ENCODE data around the gene TAL2.

The TAL2 gene

GRCh38 chr9:105662184-105663104, at the start of gene TAL2:
TSS of gene TAL2 (plus strand) at chr9:105662457. CDS start at chr9:105662497, 40 bp downstream.
- no peak for DNase-seq

DNA sequence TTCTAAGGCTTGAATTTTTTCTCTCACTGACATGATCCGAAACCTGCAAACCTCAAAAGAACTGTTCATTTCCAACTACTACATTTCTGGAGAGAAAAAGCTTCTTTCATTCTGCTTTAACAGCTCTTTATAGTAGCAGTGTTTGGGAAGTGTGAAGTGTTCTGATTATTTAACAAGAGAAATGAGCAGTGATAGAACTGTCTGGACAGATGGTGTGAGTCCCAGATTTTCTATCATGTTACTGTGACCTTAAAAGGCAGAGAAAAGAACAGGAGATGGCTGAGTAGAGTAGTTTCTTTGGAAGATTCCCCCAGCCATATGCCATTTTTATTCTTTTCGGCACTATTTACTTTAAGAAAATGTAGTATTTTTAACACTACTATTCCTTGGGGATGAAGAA, 41.3 kb upstream of the TAL2 start:
- no peak for DNase-seq

- DNase-seq = no peak
Measured at GRCh38 chr9:105625088-105625487, 37.2 kb upstream of the TAL2 start.

DNA sequence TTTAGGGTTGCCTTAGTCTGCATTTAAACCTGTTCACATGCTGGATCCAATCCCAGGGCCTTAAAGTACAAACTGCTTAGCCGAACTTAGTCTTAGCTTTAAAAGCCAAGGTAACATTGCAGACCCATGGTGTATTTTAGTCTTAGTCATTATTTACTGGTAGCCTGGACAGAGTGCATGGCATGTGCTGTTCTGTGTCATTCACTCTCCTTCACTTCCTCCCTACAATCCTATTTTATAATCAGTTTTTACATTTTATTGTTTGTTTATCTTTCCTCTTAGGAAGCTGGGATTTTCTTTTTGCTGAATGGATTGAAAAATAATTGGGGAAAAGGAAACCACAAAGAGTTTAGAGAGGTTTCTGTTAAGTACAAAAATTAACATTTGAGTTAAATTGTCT, 29.4 kb upstream of the TAL2 start:
- no peak for DNase-seq

- DNase-seq = no peak
Measured at GRCh38 chr9:105633411-105633810, 28.8 kb upstream of the TAL2 start.

DNA sequence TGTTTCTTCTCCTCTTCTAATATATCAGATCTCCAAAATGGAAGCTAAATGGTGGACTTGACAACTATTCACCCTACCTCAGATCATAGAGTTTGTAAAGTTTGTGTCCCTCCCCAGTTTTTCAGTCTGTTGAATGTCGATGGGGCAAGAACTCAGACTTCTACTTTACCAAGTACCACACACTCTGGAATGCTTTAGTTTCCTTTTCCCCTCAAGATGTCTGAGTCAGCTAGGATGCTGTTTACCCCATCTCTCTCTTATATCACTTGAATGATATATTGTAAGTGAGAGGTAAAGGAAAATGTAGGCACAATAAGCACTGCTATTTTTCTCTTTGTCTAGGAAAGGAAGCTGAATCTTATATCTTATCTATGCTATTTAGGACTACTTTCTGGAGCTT, 25.9 kb upstream of the TAL2 start:
- no peak for DNase-seq

GRCh38 chr9:105637787-105638395, 24.4 kb upstream of the TAL2 start:
- DNase-seq = no peak

DNA sequence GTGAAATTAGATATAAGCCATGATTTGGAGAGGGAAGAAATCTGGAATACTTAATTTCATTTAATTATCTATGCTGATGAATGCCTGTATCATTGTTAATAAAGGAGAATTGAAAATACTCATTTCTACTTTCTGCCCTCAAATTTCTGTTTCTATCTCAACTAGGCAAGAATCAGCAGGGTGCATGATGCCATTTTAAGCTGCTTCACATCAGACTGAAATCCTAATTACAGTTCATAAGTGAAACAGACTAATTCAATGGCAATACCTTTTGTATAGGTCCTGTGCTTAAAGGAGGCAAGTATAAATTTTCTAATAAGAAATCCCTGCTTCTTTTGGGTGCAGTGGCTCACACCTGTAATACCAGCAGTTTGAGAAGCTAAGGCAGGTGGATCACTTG, 22.3 kb upstream of the TAL2 start:
- no peak for DNase-seq

DNA sequence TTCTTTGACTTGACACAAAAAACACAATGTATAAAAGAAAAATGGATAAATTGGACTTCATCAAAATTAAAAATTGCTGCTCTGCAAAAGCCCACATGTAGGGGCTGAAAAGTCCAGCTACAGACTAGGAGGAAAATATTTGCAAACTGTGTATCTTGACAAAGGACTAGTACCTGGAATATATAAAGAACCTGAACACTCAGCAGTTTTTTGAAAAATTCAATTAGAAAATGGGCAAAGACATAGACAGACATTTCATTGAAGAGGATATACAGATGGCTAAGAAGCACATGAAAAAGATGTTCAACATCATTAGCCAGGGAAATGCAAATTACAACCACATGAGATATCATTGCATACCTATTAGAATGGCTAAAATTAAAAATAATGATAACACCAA, 18.5 kb upstream of the TAL2 start:
- no peak for DNase-seq

DNA sequence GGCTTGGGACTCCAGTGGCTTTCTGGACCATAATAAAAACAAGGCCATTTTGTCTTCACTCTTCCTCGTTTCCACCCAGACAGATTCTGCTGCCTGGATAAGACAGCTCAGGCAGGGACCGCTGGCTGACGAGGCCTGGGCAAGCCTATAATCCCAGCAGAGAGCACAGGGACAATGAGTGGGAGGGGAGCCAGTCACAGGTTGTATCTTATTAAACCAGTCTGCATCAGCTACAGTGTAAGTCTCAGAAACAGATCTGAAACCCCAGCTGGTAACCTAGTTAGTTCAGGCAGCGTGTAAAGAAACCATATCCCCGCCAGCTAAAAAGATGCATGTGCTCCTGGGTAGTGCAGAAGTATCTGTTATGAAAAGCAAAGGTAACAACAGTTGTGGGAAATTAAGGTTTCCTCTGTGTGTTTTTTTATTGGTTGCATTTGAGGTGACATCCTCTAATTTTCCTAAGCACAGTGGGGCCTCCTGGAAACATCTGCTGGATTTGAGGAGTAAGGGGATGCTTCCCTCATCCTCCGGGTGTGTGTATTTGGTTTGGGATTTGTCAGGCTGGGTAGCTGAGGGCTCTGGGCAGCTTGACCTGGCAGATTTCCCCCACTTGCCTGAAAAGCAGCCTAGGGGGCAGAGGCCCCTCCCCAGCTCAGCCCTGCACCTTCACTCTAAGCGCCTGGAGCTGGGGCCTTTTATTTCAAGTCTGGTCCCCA, 15.2 kb upstream of the TAL2 start:
- DNase-seq = no peak

DNA sequence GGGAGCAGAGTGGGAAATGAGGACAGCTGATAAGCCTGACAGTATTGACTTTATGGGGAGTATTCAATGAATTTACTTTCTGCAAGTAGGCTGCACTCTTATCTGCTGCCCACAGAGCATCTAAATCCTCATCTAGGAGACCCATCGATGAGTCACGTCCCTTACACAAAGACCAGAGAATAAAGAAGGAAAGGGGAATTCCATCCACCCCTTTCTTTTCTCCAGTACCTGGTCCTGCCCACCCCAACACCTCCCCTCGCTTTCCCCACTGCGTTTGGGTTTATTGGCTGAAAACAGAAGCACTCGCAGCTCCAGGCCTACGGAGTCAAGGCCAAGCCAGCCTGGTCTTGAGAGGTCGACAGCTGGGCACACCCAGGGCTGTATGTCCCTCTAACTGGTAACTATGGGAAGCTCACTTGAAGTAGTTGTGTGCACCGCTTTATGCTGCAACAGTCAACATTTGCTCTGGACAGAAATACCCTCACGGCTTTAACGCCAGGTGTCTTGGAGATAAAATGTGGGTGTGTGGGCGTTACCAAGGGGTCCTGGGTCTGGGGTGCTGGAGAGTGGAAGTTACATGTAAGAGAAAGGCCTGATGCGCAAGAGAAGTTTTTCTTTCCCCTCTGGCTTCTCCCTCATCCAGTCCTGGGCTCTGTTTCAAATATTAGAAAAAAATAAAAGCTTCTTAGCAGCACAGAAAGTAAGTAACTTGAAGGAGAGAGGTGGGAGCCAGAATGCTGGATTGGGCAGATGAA, 14.5 kb upstream of the TAL2 start:
- no peak for DNase-seq

DNA sequence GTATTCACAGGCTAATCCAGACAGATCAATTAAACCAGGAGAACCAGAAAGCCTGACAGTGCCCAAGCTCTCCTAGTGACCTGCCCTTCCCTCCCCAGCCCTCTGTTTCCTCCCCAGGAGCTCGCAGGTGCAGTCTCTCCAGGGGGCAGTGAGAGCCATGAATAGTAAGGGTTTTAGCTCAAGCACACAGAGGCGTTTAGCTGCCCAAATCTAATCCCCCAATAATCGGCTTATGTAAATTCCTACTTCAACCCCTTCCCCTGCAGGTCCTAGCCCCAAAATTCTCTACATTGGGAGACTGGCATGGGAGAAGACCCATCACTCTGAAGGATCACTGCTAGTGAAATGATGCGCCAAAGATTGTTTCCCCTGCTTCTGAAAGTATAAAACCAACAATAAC, 10.5 kb upstream of the TAL2 start:
- DNase-seq = no peak

DNA sequence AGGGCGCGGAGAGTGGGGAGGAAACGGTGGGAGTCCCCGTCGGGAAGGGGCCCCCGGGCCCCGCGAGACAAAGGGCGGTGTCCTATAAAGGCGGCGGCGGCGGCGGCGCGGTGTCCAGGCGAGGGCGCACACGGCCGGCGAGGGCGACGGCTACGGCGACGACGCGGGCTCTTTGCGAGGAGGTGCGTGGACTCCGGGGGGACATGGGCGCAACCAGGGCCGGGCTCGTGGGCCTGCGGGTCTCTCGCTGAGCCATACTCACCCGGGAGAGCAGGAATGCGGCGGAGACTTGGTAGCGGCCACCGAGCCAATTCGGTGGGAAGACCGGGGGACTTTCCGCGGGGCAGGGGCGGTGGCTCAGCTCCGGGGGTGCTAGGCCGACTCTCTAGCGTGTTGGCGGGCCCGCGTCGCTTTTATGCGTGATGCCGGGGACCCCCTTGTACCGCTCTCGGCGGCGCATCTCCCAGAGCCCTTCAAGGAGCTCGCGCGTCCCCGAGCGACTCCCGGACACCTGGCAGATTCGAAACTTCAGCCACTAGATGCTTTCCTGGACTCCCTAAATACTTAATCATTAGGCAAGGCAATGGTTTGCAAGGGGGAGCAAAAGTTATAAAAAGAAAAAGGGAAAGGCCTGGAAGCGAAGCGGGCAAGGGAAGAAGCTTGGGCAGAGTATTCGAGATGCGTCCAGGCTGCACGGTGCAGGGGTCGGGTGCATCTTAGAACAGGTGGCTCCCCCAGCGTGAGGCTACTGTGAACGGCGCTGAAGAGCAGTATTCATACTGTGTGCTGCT, 5.9 kb upstream of the TAL2 start:
- no peak for DNase-seq

DNA sequence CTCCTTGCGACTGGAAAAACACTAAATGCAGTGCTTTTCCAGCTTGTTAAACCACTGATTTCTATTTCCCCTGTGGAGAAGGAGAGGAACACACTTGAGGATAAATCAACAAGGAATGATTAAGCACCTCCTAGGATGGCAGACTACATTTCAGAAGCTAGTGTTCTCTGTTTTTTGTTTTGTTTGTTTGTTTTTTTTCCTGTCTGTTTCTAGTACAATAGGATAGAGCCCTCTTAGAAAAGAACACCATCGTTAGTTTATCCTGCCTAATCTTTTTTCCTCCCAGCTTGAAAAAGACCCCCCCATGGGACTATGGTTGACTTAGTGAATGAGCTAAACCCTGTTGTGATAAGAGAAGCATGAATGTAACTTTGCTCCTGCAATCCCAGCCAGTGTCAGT, 3.9 kb upstream of the TAL2 start:
- no peak for DNase-seq

GRCh38 chr9:105661011-105661410, 1.2 kb upstream of the TAL2 start:
- DNase-seq = no peak

DNA sequence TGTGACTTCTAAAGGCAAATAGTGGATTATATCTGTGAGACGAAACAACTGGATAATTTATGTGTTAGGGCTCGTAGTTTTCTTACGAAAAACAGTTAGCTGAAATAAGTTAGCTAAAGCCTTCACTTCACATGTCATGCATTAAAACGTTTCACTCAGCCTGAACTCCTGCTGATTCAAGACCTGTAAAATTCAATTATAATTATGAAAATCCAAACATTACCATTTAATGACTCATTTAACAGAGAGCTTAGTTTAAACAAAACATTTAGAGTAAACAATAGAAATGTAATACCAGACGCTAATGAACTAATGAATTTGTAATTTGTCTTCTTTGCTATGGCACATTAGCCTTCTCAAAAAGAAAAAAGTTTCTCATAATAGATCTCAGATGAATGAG, 1.7 kb downstream of the TAL2 start:
- no peak for DNase-seq

- DNase-seq = no peak
Measured at GRCh38 chr9:105667867-105668266, 5.6 kb downstream of the TAL2 start.

DNA sequence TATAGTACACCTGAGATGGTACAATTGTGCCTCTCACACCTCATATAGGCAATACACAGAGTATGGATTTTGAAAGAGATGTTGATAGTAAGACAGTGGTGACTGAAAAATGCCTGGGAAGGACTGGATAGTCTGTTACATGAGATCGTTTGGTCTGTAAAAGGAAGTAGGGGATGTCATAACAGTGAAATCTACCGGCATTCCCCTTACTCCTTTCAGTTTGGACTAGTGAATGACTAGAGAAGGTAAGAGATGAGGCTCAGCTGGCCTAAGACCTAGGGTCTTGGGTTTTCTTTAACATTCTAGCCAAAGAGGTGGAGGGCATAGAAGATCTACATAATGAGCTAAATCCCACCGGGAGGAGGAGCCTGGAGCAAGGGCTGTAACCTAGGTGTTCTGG, 8.1 kb downstream of the TAL2 start:
- DNase-seq = no peak

- DNase-seq = no peak
Measured at GRCh38 chr9:105670775-105671174, 8.5 kb downstream of the TAL2 start.

DNA sequence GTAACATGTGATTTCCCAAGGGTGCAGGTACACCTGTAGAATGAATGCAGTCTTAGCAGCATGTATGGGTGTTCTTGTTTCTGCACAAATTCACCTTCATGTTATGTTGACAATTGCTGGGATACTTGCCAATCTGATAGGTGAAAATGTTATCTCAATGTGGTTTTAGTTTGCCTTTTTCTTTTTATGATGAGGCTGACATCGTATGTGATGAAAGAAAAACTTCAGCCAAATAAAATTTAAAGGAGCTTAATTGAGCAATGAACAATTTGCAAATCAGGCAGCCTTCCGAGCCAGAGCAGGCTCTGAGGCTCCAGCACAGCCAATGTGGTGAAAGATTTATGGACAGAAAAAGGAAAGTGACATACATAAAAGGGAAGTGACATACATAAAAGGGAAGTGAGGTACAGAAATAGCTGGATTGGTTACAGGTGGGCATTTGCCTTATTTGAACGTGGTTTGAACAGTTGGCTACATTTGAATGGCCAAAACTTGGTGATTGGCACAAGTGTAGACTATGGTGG, 10.5 kb downstream of the TAL2 start:
- DNase-seq = no peak

DNA sequence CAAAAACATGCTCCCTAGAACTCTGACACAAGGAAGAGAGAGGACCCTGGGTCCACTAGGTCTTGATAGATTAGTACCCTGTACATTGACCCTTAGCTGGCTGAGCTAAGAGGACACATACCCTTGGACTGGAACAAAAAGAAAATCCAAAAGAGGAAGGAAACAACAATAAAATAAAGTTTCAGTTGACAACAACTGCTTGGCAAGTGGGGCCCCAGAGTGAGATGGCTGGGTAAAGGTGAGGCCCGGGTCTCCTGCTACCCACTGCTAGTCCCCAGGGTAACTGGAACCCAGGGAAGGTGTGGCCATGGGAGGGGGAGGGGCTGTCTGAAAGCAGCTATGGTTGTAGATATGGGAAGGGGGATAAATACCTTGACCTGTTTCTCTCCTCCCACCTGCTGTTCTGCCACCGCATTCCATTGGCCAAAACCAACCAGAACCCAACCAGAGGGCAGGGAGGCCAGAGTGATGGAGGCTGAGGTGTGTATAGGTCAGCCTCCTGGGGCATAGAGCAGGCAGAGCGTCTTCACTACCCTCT, 11.7 kb downstream of the TAL2 start:
- DNase-seq = no peak

Data from activated CD4-positive, alpha-beta T cell treated with anti-CD3 and anti-CD28 coated beads, Interleukin-2, amount 50 U/mL, for 1 hour (primary cell).